GM19035 (cell line): ENCODE results near the gene SLC17A1.

Experiments used
- ATAC-seq: cut with Tn5 transposase; IDR thresholded peaks from one replicate; pipeline ENCODE4 v1.9.1; 2021; ENCODE audit not compliant: unreplicated experiment

The SLC17A1 gene

DNA sequence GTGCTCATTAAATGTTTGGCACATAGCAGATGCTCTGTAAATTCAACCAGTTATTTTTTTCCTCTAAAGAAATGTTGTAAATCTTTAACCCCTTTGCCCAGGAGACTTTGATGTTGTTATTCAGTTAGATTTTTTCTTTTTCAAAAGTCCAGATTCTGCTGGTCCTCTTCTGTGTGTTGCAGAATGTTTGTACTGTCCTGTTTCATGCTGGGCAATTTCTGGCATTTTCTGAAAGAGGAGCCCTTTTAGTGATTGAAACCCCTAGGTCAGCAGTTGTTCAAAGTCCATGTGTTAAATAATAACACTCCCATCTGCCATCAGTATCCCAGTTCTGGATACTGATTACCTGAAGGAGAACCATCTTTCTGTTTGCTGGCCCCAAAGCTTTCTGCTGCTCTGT, 1.3 kb upstream of the SLC17A1 start:
- no peak for ATAC-seq

DNA sequence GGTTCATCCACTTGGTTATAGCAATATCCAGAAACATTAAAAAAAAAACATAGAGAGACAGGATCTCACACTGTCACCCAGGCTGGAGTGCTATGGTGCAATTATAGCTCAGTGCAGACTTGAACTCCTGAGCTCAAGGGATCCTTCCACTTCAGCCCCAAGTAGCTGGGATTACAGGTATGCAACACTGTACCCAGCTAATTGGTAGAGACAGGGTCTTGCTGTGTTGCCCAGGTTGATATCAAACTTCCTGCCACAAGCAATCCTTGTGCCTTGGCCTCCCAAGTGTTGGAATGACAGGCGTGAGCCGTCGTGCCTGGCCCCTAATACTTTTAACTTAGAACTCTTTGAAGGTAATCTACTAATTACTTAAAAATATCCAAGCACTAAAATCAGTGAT, 818 bp upstream of the SLC17A1 start:
- no peak for ATAC-seq

DNA sequence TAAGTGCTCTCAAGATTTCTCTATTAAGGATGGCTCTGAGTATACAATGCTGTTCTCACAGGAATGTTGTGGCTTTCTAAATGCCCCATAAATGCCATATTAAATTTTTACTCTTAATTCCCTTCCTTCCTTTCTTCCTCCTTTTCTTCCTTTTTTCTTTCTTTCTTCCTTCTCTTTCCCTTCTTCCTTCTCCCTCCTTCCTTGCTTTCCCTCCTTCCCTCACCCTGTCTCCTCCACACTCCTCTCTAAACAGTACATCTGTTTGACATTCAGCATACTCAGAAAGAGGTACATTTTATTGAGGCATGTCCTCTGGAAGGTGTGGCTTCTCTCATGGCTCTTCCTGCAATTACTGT, 433 bp upstream of the SLC17A1 start:
- no peak for ATAC-seq

DNA sequence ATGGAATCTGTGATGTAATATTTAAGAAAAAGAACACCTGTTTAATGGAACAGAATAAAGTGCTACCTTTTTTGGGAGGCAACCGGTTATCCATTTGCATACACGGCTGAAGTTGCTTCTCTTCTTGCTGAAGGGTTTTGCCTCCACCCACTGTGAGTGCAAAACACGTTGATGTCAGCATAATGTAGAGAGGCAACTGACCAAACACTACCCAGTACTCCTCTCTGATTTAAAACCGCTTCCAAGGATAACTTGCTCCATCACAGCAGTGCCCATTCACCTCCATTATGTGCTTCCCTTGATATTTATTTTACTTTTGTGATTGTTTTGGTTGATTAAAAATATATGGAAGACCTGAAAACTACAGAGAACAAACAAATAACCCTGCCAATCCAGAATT, 1.4 kb downstream of the SLC17A1 start:
- ATAC-seq, result no peak

DNA sequence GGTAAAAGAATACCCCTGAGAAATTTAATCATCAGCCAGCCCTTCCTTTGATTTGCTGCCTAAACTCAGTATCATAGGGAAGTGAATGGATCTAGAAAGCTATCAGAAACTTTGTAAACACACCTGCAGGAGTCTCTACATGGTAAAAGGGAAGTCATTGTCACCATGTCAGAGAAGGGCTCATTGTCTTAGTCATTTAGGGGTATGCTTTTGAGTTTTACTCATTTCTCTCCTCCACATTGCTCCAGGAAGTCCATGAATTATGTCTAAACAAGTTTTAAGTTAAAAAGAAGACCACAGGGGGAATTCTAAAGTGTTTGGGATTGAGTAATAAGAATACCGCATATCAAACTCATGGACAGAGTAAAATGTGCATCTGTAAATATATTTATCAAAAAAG, 2.5 kb downstream of the SLC17A1 start:
- no peak for ATAC-seq

DNA sequence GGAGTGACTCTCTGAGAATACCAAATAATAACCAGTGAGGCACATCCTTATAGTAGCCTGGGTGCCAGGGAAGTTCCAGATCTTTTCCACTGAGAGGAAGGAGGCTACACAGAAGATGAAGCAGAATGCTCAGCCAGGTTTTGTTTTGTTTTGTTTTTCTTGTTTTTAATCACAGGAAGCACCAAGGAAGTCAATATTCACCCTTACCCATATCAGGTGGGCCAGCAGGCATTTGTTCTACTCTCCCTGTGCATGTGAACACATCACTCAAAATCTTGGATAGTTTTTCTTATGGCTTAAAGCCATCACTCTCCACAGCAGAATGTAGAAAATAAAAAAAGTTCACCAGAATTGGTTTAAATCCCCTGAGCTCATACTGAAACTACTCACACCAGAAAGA, 10.5 kb downstream of the SLC17A1 start:
- no peak for ATAC-seq

DNA sequence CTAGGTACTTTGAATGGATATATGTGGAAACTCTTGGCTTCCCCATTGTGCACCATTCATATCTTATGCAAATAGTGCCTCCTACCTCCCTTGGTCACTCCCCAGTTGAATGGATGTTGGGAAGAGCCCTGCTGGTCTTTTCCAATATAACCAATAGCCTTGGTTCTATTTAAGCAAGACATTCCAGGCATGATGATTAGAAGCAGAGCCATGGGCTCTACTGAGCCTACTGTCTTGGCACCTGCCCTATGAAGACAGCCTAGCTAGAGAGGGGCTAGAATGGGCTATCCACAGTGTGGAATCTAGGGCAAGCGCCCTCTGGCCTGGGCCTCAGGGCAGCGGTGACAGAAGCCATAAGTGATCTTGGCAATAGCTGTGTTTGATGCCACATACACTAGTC, 15.6 kb downstream of the SLC17A1 start:
- ATAC-seq, result no peak

DNA sequence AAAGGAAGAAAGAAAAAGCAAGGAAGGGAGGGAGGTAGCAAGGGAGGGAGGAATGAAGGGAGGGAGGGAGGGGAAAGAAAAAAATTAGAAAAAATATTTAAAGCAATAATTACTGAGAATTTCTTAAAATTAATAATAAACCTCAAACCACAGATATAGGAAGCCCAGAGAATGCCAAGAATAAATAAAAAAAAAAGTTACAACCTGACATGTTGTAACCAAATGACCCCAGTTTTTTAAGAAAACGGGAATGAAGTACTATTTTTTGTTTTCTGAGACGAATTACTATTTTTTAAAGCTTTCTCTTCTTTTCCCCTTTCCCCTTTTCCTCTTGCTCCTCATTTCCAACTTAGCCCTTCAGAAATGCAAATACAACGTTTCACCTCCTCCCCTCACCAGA, 16.7 kb downstream of the SLC17A1 start:
- no peak for ATAC-seq

DNA sequence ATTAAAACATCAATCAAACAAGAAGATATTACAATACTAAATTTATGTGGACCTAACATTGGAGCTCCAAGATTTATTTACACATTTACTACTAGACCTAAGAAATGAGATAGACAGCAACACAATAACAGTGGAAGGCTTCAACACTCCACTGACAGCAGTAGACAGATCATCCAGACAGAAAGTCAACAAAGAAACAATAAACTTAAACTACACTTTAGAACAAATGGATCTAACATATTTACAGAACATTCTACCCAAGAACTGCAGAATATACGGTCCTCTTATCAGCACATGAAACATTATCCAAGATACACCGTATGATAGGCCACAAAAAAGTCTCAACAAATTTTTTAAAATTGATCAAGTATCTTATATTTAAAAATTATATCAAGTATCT, 27.0 kb downstream of the SLC17A1 start:
- no peak for ATAC-seq

DNA sequence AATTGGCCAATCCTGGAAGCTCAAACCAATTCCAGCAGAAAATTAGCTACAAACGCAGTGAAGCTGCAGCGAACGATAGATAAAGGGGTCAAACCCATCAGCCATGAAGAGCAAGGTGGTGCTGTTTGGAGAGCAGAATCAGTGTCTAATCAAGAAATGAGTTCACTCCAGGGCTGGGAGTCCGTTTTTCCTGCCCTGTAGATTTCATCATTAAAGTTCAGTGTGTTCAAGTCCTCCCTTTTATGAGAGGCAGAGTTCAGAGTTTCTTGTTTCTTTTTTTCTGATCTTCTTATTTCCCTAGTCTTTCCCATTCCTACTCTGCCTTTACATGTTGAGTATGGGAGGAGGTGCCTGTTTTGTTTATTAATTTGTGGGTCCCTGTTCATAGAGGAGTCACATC, 30.4 kb downstream of the SLC17A1 start:
- ATAC-seq, result no peak

DNA sequence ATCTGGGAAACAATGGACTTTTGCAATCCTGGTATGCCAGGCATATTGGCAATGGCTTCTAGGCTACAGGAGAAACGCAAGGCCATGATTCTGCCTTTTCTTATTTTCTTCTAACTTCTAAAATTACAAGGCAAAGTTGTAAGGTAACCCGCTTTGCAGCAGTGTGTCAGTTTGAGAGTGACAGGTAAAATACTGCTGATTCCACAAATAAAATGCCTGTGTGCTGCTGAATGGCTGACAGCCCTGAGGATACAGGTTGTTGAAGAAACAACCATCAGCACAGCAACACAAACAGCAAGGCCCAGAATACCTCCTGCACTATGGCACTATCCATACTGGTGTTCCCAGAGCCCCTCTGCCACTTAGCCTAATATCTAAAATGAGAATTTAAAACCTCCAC, 37.1 kb downstream of the SLC17A1 start:
- ATAC-seq, result no peak

DNA sequence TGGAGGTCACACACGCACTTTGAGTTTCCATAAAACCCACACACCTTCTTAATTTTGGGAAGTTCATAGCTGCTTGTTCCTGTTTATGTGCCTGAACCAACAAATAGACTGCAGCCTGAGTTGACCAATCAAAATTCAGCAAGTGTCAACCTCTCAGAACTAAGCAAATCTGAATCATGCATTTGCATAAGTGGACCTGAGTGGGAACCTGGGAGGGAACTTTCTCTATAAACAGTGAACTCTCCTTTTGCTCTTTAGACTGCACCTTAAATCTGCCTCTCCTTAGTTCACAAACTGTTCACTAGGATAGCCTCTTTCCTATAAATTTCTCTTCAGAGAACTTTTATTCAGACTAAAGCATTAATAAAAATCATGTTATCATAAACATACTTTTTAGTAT, 37.9 kb downstream of the SLC17A1 start:
- ATAC-seq, result no peak

DNA sequence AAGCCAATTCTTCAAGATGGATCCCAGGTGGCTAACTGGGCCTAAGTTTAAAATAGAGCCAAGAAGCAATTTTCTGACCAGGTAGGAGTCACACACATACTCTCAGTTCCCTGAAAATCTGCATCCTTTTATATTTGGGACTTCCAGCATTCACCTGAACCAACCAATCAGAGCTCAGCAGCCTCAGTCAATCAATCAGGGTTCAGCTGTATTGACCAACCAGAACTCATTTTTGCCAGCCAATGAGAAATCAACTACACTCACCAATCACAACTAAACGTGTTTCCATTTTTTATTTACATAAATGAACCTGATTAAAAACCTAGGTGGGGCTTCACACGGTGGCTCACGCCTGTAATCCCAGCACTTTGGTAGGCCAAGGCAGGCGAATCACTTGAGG, 39.8 kb downstream of the SLC17A1 start:
- ATAC-seq, result no peak

DNA sequence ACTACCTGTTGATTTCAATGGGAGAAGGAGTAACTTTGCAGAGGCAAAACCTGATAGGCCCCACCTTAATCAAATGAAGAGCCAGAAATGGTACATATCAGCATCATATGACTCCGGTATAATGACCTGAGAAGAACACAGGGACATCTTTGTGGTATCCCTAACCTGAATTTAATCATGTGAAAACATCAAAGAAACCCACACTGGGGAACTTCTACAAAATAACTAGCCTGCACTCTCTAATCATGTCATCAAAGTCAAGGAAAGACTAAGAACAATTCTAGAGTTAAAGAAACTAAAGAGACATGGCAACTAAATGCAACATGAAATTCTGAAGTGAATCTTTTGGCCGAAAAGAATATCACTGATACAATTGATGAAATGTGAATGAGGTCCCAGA, 42.4 kb downstream of the SLC17A1 start:
- ATAC-seq, result no peak

DNA sequence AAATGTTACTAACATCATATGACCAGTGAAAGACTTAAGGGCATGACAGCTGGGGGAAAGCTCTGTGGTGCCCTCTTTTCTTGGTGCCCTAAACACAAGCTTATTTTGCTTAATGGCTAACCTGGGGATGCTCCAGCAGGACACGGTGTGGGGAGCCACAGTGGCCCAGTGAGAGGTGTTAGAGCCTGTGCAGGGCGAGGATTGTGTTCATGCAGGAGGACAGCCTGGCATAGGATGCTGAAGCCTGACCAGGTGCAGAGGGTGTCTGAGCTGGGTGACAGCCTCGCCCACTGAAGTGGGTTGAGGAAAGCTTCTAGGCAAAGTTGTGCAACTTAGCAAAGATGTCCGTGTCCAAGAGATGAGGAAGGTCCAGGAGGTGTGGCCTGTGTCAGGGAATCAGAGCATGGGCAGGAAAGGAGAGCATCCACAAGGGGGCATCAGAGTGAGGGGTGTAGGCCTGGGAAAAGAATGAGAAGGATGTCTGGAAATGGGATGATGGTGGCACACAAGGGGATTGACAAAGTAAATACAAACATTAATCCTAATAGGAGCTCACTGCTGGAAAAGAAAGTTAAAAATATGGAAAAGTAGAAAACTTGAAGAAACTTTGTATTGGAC, 43.4 kb downstream of the SLC17A1 start:
- no peak for ATAC-seq

DNA sequence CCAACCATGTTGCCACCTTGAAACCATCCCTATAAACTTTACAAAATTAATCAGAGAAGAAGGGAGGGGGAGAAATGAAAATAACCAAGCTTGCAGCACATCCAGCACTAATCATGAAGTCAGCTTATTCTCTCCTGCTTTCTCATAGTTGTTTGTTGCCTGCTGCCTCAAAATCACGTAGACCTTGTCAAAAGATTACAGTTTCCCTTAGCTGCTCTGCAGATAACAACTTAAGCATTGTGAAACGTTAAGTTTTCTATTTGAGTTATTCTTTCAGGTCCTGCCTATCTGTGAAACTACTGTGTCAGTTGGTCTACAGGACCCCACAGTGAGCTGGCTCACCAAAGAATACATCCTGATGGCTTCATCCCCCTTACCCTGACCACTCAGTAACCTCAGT, 44.4 kb downstream of the SLC17A1 start:
- no peak for ATAC-seq

DNA sequence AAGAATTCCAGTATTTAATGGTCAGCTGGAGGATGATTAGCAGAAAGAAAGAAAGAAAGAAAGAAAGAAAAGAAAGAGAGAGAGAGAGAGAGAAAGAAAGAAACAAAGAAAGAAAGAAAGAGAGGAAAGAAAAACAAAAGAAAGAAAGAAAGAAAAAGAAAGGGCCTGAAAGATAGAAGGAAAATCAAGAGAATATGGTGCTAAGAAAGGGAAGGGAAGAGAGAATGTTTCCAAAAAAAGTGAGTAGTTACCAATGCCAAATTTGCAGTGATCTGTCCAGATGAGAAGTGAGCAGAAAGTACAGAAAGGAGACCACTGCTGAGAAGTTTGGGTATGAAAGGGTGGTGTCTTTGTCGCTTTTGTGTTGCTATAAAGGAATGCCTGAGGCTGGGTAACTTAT, 50.7 kb downstream of the SLC17A1 start:
- ATAC-seq, result no peak

DNA sequence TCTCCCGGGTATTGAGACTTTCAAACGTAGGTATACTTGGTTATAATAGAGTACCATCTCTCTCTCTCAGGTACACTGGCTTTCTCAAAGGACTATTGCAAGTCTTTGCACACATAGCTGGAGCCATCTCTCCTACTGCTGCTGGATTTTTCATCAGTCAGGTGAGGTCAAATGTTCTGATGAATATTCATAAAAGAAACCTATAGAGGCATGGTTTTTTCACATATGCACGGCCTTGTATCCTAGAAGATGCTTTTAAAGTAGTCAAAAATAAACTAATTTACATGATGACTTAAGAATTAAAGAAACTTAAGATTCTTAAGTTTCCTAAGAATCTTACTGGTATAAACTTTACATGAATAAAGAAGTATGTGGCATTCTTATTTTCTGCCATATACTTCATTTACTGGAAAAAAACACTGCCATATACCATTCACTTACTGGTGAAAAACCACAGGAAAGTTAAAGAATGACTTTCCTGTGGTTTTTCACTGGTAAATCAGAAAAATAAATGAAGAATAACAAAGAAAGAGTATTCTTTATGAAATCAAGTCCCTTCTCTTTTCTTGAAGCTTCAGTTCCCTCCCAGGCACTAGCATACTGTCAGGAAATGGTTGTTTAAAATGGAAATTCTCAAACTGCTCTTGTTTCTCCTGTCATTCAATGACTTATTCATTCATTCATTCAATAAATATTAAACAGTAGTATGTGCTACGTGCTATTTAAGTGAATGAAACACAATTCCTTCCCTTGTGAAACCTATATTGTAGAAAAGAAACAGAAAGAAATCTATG, 53.8 kb downstream of the SLC17A1 start:
- no peak for ATAC-seq

DNA sequence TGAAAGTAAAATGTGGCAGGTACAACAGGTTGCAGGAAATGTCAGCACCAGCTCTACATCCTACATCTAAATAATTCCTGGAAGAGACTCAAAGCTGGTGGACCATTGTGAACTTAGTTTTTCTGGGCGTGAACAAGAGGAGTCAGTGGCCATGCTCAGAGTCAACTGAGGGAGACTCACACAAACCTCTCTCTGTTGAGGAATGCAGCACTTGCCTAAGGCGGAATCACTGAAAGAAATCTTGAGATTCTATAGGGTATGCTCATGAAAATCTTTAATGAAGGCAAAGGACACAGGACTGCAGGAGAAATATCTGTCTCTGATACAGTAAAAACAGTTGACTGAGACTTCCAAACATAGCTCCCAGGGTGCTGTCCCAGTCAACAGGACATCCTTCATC, 54.8 kb downstream of the SLC17A1 start:
- no peak for ATAC-seq

DNA sequence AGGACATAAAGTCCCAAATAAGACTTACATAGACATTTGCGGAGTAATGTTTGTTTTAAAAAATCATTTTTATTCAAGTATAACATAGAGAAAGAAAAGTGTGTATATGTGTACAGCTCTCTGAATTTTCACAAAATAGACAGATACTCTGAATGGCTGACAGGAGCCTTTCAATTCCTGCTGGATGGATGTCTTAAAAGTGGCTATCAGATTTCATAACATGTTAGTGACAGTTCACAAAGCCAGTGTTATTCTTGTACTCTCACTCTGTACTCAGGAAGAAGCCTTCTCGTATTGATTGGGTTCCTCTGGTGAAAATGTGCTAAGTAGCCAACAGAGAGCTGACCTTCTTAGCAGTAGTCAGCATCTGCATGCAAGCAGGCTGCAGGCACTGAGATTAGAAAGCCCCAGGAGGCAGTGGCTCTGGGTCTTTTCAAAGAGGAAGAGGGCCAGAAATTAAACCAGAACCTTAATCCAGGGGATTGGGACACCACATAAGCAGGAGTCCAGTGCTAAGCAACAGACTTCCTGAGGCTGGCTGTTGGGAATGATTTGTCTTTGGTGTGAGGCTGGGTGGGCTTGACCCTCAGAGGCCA, 57.6 kb downstream of the SLC17A1 start:
- ATAC-seq, result no peak

DNA sequence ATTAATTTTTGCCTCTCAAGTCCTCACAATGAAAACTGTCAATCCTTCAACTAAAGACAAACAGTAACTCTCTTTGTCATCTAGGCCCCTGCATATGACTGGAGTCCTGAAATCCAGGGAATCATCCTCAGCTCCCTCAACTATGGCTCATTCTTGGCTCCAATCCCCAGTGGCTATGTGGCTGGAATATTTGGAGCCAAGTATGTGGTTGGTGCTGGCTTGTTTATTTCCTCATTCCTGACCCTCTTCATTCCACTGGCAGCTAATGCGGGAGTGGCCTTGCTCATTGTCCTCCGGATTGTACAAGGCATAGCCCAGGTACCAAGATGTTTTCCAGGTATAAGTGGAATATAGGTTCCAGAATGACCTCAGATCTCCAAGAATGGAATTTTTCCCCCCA, 61.9 kb downstream of the SLC17A1 start:
- no peak for ATAC-seq

DNA sequence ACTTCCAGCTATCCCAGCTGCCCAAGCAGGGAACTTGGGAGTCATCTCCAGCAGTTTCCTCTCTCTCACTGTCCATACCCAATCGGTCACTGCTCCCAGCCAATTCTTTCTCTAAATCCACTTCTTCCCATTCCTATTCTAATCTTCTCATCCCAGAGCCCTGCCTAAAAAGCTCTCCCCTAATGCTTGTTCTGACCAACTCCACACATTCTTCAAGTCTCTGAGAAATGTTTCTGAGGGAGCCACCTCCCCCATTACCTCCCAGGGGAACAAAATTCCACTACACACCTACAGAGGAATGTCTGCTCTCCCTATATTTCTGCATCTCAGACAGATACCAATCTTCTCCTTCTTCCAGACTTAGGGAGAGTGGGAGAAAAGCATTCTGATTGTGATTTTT, 63.3 kb downstream of the SLC17A1 start:
- no peak for ATAC-seq

DNA sequence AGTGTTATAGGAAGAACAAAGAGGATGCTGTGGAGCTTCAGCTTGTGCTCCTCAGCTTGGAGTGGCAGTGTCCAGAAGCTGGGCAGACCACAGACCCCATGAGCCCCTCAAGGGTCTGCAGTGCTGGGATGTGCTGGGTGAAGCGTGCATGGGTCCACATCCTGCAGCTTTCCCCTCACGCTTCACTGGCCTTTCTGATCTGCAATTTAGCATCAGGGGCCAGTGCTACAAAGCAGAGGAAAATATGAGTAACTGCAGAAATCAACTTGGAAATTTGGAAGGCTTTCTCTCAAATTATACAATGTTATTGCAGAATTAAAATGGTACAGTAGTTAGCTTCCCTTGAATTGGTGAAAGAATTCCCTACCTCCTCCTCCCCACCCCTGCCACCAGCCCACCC, 67.2 kb downstream of the SLC17A1 start:
- no peak for ATAC-seq
